ENCODE results near the gene OSR1.
"Not testable (repeated sequence)": the region's sequence is repeated elsewhere in the genome, so short reads cannot be mapped to it uniquely, and the experiment has no call there.

The OSR1 gene

DNA sequence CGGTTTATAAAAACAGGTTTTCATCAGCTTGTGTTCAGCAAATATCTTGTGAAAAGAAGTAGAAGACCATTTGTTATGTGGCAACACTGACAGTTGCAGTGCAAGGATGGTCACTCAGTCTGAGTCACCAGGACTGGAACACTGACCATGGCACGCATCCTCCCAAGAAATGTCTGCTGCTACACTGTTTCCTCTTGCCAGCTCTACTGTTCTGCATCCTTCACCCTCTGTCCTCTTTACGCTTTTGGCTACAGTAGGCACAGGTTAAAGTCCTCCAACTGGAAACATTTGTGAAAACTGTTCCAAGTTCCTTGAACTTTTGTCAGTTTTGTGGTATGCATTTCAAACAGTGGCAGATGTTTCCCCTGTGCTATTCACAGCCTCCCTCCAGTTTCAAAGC is 39.4 kb downstream of the OSR1 start:
- no peak for DNase-seq (ENCODE audit: low spot score)
- TF ChIP-seq, protein P1, sequence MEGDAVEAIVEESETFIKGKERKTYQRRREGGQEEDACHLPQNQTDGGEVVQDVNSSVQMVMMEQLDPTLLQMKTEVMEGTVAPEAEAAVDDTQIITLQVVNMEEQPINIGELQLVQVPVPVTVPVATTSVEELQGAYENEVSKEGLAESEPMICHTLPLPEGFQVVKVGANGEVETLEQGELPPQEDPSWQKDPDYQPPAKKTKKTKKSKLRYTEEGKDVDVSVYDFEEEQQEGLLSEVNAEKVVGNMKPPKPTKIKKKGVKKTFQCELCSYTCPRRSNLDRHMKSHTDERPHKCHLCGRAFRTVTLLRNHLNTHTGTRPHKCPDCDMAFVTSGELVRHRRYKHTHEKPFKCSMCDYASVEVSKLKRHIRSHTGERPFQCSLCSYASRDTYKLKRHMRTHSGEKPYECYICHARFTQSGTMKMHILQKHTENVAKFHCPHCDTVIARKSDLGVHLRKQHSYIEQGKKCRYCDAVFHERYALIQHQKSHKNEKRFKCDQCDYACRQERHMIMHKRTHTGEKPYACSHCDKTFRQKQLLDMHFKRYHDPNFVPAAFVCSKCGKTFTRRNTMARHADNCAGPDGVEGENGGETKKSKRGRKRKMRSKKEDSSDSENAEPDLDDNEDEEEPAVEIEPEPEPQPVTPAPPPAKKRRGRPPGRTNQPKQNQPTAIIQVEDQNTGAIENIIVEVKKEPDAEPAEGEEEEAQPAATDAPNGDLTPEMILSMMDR (IDR thresholded peaks at IDR 0.05; ENCODE audit: borderline replicate concordance, control extremely low read depth, extremely low read depth, insufficient read depth, missing control alignments): no peak
- in situ Hi-C loops (cut with MboI; ENCODE audit: low sequenced_read_pairs, unreplicated experiment): no loop called here

DNA sequence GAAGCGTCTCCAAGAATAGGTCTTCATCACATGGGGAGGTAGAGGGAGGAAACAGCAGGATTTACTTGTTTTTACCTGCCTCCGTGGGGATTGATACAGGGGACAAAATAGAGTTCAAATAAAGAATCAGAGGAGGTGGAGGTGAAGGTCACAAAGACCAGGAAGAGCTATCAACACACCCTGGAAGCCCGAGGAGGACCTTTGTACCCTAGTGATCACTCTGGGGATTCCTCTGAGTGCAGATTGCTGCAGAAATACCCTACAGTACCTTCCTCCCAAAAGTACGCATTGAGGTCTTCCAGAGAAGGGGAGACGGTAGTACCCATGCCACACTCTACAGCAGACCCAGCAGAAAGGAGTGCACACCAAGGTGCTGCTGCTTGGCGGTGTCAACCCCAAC is 44.9 kb downstream of the OSR1 start:
- no peak for DNase-seq (ENCODE audit: low spot score)
- in situ Hi-C loops (cut with MboI; ENCODE audit: low sequenced_read_pairs, unreplicated experiment): no loop called here
- TF ChIP-seq, protein P1 (IDR thresholded peaks at IDR 0.05; ENCODE audit: borderline replicate concordance, control extremely low read depth, extremely low read depth, insufficient read depth, missing control alignments): no peak

DNA sequence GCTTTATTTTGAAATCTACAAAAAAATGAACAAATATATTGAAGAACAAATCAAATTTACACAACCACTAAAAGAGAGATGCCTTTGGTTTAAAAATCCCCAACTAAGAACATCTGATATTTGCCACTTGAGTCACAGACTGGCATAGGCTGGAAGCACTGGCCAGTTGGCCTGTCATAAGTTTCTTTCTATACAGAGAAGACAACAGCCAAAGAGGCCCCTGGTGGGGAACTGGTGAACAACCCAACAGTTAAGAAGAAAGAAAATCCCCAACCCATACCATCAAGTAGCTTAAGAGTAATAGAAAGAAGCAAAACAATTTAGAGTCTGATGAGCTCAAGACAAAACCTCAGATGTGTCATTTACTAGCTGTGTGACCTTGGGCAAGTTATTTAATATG is 45.5 kb downstream of the OSR1 start:
- TF ChIP-seq, protein P1 (IDR thresholded peaks at IDR 0.05; ENCODE audit: borderline replicate concordance, control extremely low read depth, extremely low read depth, insufficient read depth, missing control alignments): no peak
- DNase-seq (ENCODE audit: low spot score): peak; percentile 14
- in situ Hi-C loops (cut with MboI; ENCODE audit: low sequenced_read_pairs, unreplicated experiment): no loop called here

DNA sequence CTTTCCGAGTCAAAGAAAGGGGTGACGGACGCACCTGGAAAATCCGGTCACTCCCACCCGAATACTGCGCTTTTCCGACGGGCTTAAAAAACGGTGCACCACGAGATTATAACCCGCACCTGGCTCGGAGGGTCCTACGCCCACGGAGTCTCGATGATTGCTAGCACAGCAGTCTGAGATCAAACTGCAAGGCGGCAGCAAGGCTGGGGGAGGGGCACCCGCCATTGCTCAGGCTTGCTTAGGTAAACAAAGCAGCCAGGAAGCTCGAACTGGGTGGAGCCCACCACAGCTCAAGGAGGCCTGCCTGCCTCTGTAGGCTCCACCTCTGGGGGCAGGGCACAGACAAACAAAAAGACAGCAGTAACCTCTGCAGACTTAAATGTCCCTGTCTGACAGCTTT is 52.4 kb downstream of the OSR1 start:
- DNase-seq (ENCODE audit: low spot score); in situ Hi-C loops (cut with MboI; ENCODE audit: low sequenced_read_pairs, unreplicated experiment): not testable (repeated sequence)

DNA sequence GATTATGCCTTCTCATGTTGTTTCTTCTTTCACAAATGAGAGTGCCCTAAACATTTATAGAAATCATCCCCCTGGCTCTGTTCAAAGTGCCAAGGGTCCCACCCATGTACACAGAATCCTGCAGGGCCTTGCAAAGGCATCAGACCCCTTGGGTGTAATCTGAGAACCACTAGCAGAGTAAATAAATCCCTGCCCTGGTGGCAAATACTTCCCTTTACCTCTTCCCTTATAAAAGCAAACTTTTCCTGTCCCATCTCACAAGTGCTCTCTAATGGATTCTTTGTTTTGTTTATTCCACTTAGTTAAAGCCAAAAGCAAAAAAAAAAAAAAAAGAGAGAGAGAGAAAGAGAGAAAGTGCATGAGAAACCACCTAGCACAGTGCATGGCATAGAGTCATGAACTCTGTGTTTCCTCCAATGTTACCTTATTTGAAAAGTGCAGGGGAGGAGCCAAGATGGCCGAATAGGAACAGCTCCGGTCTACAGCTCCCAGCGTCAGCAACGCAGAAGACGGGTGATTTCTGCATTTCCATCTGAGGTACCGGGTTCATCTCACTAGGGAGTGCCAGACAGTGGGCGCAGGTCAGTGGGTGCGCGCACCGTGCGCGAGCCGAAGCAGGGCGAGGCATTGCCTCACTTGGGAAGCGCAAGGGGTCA is 52.9 kb downstream of the OSR1 start:
- in situ Hi-C loops (cut with MboI; ENCODE audit: low sequenced_read_pairs, unreplicated experiment); DNase-seq (ENCODE audit: low spot score): not testable (repeated sequence)

DNA sequence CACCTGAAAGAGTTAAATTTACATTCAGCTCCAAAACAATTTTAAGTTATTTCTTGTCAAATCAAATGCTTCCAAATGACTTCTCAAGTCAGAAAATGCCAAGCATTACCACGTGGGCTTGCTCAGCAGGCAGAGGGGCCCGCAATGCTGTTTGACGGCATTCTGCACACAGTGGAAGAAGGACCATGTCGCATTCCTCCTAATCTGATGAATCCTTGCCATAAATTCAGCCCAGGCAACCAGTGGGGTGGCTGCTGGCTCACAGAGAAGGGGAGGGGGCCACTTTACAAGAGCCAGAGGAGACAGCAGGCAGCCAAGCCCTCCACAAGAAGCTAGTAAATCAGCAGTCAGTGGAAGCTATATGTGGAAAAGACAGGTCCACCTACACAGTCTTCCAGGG is 56.7 kb downstream of the OSR1 start:
- TF ChIP-seq, protein P1 (IDR thresholded peaks at IDR 0.05; ENCODE audit: borderline replicate concordance, control extremely low read depth, extremely low read depth, insufficient read depth, missing control alignments): no peak
- in situ Hi-C loops (cut with MboI; ENCODE audit: low sequenced_read_pairs, unreplicated experiment): no loop called here
- no peak for DNase-seq (ENCODE audit: low spot score)
